ENCODE measurements around the gene YBX3.

- TF ChIP-seq, protein P1, sequence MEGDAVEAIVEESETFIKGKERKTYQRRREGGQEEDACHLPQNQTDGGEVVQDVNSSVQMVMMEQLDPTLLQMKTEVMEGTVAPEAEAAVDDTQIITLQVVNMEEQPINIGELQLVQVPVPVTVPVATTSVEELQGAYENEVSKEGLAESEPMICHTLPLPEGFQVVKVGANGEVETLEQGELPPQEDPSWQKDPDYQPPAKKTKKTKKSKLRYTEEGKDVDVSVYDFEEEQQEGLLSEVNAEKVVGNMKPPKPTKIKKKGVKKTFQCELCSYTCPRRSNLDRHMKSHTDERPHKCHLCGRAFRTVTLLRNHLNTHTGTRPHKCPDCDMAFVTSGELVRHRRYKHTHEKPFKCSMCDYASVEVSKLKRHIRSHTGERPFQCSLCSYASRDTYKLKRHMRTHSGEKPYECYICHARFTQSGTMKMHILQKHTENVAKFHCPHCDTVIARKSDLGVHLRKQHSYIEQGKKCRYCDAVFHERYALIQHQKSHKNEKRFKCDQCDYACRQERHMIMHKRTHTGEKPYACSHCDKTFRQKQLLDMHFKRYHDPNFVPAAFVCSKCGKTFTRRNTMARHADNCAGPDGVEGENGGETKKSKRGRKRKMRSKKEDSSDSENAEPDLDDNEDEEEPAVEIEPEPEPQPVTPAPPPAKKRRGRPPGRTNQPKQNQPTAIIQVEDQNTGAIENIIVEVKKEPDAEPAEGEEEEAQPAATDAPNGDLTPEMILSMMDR (IDR thresholded peaks at IDR 0.05) = no peak
- TF ChIP-seq POLR2A (IDR thresholded peaks at IDR 0.05) = no peak
These were observed 7.6 kb downstream of the YBX3 start for GRCh38 chr12:10715491-10715890.

Data from testis (tissue), 2 donors.